ENCODE results near the gene CDYL2.

DNA sequence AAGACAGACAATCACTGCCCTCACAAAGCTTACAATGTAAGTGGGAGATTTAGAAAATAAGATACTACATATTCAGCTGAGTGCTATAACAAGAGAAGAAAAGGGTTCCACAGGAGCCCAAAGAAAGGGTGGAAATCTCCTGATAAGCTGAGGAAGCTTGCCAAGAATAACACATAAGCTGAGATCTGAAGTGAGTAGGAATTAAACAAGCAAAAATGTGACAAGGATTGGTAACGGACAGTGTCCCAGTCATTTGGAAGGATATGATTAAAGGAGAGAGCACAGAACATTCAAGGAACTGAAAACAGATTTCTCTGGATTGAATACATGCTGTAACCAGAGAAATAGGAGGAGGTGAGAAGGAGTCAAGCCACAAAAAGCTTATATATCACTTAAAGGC is 13.0 kb downstream of the CDYL2 start:
- TF ChIP-seq, protein P1, sequence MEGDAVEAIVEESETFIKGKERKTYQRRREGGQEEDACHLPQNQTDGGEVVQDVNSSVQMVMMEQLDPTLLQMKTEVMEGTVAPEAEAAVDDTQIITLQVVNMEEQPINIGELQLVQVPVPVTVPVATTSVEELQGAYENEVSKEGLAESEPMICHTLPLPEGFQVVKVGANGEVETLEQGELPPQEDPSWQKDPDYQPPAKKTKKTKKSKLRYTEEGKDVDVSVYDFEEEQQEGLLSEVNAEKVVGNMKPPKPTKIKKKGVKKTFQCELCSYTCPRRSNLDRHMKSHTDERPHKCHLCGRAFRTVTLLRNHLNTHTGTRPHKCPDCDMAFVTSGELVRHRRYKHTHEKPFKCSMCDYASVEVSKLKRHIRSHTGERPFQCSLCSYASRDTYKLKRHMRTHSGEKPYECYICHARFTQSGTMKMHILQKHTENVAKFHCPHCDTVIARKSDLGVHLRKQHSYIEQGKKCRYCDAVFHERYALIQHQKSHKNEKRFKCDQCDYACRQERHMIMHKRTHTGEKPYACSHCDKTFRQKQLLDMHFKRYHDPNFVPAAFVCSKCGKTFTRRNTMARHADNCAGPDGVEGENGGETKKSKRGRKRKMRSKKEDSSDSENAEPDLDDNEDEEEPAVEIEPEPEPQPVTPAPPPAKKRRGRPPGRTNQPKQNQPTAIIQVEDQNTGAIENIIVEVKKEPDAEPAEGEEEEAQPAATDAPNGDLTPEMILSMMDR (IDR thresholded peaks at IDR 0.05): no peak
- TF ChIP-seq POLR2A (IDR thresholded peaks at IDR 0.05): no peak
